HG02870 (cell line): ENCODE data around the gene MYO3A.

Experiments
- ATAC-seq: cut with Tn5 transposase; IDR thresholded peaks from one replicate; pipeline ENCODE4 v1.9.1; 2021; ENCODE audit warnings: mild to moderate bottlenecking, moderate library complexity; ENCODE audit not compliant: unreplicated experiment

Gene MYO3A, protein sequence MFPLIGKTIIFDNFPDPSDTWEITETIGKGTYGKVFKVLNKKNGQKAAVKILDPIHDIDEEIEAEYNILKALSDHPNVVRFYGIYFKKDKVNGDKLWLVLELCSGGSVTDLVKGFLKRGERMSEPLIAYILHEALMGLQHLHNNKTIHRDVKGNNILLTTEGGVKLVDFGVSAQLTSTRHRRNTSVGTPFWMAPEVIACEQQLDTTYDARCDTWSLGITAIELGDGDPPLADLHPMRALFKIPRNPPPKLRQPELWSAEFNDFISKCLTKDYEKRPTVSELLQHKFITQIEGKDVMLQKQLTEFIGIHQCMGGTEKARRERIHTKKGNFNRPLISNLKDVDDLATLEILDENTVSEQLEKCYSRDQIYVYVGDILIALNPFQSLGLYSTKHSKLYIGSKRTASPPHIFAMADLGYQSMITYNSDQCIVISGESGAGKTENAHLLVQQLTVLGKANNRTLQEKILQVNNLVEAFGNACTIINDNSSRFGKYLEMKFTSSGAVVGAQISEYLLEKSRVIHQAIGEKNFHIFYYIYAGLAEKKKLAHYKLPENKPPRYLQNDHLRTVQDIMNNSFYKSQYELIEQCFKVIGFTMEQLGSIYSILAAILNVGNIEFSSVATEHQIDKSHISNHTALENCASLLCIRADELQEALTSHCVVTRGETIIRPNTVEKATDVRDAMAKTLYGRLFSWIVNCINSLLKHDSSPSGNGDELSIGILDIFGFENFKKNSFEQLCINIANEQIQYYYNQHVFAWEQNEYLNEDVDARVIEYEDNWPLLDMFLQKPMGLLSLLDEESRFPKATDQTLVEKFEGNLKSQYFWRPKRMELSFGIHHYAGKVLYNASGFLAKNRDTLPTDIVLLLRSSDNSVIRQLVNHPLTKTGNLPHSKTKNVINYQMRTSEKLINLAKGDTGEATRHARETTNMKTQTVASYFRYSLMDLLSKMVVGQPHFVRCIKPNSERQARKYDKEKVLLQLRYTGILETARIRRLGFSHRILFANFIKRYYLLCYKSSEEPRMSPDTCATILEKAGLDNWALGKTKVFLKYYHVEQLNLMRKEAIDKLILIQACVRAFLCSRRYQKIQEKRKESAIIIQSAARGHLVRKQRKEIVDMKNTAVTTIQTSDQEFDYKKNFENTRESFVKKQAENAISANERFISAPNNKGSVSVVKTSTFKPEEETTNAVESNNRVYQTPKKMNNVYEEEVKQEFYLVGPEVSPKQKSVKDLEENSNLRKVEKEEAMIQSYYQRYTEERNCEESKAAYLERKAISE (N-terminal part only)

DNA sequence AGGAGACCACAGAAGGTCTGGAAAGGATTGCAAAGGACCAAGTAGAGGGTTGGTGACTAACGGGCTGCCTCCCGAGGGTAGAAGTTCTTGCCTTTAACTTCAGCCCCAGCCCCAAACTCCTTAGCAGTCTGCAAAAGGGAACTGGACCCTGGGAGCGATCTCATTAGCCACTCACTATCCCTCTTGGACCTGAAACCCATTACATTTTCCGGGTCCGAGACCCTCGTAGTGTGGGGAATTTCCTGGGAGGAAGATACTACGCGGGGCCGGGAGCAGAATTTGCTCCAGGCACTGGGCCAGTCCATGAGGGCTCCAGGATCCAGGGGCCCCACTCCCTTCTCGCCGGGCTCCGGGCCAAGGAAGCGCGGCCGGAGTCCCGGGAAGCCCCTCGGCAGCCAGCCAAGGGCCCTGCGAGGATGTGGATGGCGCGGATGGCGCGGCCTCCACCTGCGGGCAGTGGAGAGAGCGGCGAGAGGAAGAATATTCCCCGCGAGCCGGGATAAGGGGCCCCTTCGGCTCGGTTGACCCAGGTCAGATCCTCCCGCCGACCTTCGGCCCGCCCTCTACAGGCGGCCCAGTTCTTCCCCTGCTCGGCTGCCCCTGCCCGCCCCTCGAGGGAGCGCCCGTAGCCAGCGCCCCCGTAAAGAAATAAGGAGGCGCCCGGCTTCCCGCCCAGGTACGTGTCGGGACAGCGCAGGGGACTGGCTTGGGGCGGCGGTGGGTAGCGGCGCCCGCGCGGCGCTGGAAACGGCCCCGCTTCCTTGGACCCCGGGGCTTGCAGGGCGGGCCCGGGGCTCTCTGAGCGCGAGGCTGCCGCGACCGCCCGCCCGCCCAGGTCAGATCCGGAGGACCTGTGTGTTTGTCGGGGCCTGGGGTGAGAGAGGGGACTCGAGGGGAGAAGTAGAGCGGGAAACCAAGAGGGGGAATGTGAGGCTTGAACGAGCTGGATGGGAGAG is at the start of gene MYO3A:
Gene MYO3A, plus strand, starts transcription at position 577 of the 956 bp plus-strand sequence. CDS start 17,882 bp downstream, outside the sequence.
- ATAC-seq, result no peak

GRCh38 chr10:25888627-25889026 is 45.4 kb upstream of the MYO3A start:
- no peak for ATAC-seq

DNA sequence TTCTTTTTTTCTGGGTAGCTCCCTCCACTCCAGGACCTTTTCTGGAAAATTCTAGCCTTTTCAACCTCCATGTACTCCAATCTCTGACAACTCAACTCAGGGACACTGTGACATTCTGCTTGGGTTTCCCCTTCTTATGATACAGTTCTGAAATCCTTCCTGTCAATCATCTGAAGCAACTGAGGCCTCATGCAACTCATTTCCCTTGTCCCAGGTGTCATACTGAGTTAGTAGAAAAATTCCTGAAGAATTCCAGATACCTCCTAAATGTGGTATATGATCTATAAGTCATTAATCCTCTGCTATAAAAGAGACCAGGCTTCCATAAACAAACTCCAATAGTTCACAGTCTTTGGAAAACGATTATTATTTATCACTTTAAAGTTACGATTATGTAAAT is 43.0 kb upstream of the MYO3A start:
- no peak for ATAC-seq

GRCh38 chr10:25895856-25896255 is 38.2 kb upstream of the MYO3A start:
- no peak for ATAC-seq

GRCh38 chr10:25896421-25896820 is 37.6 kb upstream of the MYO3A start:
- no peak for ATAC-seq

DNA sequence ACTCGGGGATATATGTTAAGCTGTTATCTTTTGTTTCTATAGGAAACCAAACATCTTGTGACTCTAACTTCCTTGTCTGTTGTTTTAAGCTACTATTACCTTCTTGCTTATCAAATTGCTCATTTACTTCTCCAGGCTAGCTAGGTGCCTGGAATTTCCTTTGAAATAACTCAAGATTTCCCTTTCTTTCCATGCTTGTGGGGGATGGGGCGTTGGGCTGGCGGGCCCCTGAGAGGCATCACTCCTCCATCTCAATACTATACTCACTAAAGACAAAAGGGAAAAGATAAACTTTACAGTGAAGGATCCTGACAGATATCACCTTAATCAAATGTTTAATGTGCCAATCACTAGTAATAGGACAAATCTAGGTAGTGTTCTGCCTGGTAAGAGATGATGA is 34.7 kb upstream of the MYO3A start:
- no peak for ATAC-seq

DNA sequence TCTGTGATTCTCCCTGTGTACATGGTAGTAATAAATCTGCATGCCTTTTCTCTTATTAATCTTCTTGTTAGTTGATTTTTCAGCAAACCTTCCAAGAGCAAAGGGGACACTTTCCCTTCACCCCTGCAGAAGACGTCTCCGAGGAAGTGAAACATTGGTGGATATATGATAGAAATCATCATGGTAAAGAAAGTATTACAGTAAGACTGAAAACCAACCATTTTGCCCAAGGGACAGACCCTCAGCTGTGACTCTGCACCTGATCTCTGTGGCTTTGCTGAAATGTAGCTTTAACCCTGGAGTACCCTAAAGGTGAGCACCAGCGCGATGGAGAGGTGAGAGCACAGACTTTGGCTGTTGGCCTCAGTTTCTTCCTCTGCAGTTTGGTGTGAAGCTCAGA is 32.8 kb upstream of the MYO3A start:
- ATAC-seq, result peak; percentile 80

- ATAC-seq, result peak; percentile 63
These were observed 32.0 kb upstream of the MYO3A start for GRCh38 chr10:25902002-25902401.

- ATAC-seq, result no peak
These were observed 26.8 kb upstream of the MYO3A start for GRCh38 chr10:25907261-25907660.

DNA sequence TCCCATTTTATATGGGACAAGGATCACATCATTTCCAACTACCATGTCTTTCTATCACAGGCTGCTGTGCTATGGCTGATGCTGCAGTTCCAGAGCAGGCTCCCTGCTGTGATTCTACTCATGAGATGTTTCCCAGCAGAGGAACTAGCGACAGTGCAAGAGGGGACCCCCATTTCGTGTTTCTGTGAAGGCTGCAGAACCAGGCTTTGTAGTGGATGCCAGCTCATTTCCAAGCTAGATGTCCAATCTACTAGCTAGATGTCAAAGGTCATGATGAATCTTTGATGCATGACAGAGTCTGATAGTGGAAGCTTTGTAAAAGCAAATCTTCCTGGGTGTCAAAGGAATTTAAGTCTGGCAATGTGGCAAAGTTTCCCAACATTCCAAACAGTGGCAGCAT is 21.2 kb upstream of the MYO3A start:
- no peak for ATAC-seq

DNA sequence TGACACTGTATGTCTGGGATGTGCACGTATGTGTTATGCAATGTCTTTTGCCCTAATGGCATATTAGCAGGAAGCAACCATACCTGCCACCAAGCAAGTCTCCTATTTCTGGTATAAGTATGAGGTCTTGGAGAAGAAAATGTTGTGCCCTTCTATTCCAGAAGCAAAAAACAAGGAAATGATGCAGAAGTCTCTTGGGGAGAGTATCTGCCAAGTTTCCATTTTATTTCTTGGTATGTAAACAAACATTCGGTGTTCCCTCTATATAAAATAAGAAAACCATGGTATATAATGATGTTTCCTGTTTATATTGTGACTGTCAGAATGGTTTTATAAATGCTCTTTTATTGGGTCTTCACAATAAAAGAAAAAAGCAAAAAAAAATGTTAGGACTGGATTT is 19.3 kb upstream of the MYO3A start:
- no peak for ATAC-seq

GRCh38 chr10:25934621-25935139 is 651 bp downstream of the MYO3A start:
- peak; percentile 72 for ATAC-seq

DNA sequence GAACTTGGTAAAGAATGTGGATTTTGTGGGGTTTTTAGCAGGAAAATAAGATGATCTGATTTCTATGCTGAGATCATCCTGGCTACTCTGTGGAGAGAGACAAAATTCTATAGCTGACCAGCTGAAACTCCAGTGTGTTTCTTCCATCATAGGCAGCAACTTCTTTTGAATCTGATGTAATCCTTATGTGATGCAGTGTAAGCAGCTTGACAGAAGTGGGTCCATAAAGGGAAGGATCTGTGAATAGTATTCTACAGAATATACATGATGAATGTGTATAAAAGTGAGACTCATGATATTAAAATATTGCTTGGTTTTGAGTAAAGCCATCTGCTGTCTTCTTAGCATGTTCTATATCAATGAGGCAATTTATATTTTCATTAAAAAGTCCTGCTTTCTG is 4.4 kb downstream of the MYO3A start:
- no peak for ATAC-seq

DNA sequence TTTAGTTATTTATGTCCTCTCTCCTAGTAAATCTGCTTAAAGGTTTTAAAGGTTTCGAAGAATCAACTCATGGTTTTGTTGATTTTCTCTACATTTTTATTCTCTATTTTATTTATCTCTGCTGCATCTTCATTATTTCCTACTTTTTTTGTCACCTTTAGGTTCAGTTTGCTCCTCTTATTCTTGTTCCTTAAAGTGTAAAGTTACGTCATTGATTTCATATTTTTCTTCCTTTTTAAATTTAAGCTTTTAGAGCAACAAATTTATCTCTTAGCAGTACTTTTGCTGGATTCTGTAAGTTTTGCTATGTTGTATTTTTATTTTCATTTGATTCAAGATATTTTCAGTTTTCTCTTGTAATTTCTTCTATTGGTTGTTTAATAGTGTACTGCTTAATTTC is 10.7 kb downstream of the MYO3A start:
- ATAC-seq, result no peak

GRCh38 chr10:25952857-25953256 is 18.8 kb downstream of the MYO3A start:
- ATAC-seq, result peak; percentile 90

DNA sequence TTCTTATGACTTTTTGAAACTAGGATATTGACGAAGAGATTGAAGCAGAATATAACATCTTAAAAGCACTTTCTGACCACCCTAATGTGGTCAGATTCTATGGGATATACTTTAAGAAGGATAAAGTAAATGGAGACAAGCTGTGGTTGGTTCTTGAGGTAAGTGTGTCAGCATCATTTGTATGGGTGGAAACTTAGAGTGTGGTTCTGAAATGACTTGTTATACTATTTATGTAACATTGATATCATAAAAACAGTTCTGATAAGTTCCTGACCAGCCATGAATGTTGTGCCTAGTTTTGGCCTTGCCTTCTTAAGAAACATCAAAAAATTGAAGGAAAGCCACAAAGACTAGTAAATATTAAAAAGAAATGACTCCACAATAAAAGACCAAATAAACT is 20.8 kb downstream of the MYO3A start:
- peak; percentile 42 for ATAC-seq

DNA sequence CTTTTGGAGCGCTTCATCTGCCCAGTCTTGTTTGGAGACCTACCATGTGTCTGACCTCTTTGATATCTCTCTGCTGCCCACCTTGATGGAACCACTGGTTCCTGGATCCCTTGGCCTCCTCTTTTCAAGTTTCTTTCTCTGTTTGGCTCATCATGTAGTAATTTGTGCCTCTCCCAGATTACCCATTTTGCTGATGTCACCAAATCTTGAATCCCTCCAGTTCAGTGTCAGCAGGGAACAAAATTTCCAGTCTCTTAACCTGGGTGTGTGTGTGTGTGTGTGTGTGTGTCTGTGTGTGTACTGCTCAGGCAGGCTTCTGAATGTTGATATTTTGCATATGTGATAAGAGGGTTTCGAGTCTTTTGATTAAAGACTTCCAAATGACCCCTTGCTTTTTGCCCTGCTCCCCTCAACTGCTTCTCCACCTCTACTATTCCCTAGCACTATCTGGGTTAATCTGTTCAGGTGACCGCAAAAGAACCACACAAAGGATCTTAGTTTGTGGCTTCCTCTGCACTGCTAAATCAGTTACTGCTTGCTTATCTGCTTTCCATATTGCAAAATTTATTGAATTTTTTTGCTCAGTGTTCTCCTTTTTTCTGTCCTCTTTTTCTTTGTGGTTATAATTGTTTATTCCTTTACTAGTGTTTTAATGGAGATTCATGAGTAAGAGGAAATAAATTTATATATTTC is 25.7 kb downstream of the MYO3A start:
- no peak for ATAC-seq

DNA sequence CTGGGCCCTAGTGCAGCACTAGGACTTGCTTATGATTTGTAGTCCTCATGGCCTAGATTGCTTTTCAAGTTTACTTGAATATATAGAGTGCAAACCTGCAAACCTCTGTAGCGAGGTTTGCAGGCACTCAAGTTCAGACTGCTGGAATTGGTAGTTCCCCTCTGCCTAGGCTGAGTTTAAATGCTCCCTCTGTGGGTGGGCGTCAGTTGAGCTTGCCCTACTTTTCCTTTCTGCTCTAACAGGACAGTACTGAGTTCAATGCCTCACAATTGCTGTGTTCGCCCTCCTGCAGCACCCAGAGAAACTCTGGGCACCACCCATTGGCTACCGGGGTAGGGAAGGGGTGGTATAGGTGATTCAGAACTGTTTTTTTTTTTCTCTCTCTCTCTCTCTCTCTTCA is 31.6 kb downstream of the MYO3A start:
- no peak for ATAC-seq

DNA sequence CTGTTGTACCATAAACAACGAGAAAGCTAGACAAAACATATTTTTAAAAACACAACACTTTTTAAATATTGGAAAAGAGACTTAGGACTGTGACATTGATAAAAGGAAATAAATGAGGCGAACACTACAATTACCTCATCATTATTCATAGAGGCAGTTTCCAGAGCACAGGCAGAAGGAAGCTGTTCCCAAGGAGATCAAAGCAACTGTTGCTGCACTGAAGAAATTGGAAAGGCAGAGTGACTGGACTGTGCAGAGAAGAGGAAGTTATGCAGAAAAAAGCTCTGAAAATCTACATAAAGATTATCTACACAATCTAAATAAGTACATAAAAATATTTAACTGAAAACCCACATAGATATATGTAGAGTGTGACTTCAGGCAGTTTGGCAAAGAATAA is 32.8 kb downstream of the MYO3A start:
- ATAC-seq, result no peak
